Endothelial cell of umbilical vein (primary cell): ENCODE measurements around the gene NFYC. TPM values are rescaled to one million over a fixed set of nuclear protein-coding genes. Genes with fewer than 3 reads are reported as not detected.
A peak's percentile ranks its signal among the peaks of the same experiment; 100 is the strongest.

Source experiments
- BruUV-seq: library from RNA; stranded (reverse); fragments of 400-500 nt; replicated peaks from 2 replicates; lab custom pipeline; 2021; lab: Mats Ljungman, UMichigan
- CTCF ChIA-PET: fragments of 300-600, 350-600 bp; sonication (Branson Sonifier 250); formaldehyde crosslinking; loops from one replicate; lab custom pipeline; 2021; ENCODE audit warnings: antibody characterized with exemption, inconsistent platforms; lab: Charles Lee
- POLR2A ChIA-PET: fragments of 300-600, 350-600 bp; sonication (Branson Sonifier 250); formaldehyde crosslinking; loops from one replicate; lab custom pipeline; 2021; ENCODE audit warnings: antibody characterized with exemption, inconsistent platforms; lab: Charles Lee
- DNase-seq: peaks from one replicate; pipeline ENCODE4 v3.0.0-alpha.2; 2011; ENCODE audit warnings: low read depth, low spot score
- FAIRE-seq: peaks from 2 replicates; lab custom pipeline; 2011; peaks lifted over from hg19 to GRCh38; lab: Jason Lieb, UNC
- H2AFZ ChIP-seq: 2 replicates; pipeline ENCODE4 v1.6.0; 2012; ENCODE audit warnings: low read depth, low read length, control low read depth, inconsistent platforms
- H3K27ac ChIP-seq: 2 replicates; pipeline ENCODE4 v1.5.1; 2011; ENCODE audit warnings: low read depth, mild to moderate bottlenecking, control low read depth, low read length, moderate library complexity; ENCODE audit not compliant: insufficient read depth
- H3K27me3 ChIP-seq, 2 experiments: 2 replicates each; pipeline versions ENCODE4 v1.6.0 to v1.6.1; 2011; ENCODE audit warnings: low read length in 2 of 2, mixed read lengths in 1 of 2; ENCODE audit not compliant: control insufficient read depth in 2 of 2, insufficient read depth in 2 of 2
- H3K36me3 ChIP-seq, 2 experiments: 2 replicates in 1 of 2; 3 replicates in 1 of 2; pipeline ENCODE4 v1.5.1; 2011; ENCODE audit warnings: low read length in 2 of 2, mild to moderate bottlenecking in 1 of 2, moderate library complexity in 1 of 2; ENCODE audit not compliant: control insufficient read depth in 2 of 2, insufficient read depth in 2 of 2; ENCODE audit errors: extremely low read depth in 1 of 2
- H3K4me1 ChIP-seq: 3 replicates; pipeline ENCODE4 v1.5.1; 2011; ENCODE audit warnings: mild to moderate bottlenecking, low read length; ENCODE audit not compliant: control insufficient read depth, insufficient read depth; ENCODE audit errors: extremely low read depth
- H3K4me2 ChIP-seq: 2 replicates; pipeline ENCODE4 v1.6.1; 2011; ENCODE audit warnings: low read length, control low read depth, mixed read lengths; ENCODE audit not compliant: insufficient read depth
- H3K4me3 ChIP-seq, 3 experiments: fragments of 200-600 bp in 1 of 3; sonication (generic), shearing (Covaris generic) in 1 of 3; replicated peaks in 1 of 3; 2 replicates each; pipeline ENCODE4 v1.5.1; 2011 to 2016; ENCODE audit warnings: control low read depth in 3 of 3, low read length in 3 of 3, mild to moderate bottlenecking in 2 of 3, inconsistent platforms in 1 of 3, low read depth in 1 of 3, moderate library complexity in 1 of 3; ENCODE audit not compliant: insufficient read depth in 1 of 3
- H3K79me2 ChIP-seq: 2 replicates; pipeline ENCODE4 v1.6.0; 2012; ENCODE audit warnings: low read length, inconsistent platforms; ENCODE audit not compliant: control insufficient read depth, insufficient read depth
- H3K9ac ChIP-seq: replicated peaks from 2 replicates; pipeline ENCODE3; 2011; ENCODE audit warnings: low read length, control low read depth; ENCODE audit not compliant: insufficient read depth; ENCODE audit errors: extremely low read depth
- H3K9me1 ChIP-seq: replicated peaks from 3 replicates; pipeline ENCODE4 v1.6.0; 2011; ENCODE audit warnings: mild to moderate bottlenecking, low read length; ENCODE audit not compliant: control insufficient read depth, insufficient read depth; ENCODE audit errors: extremely low read depth
- H3K9me3 ChIP-seq: replicated peaks from 2 replicates; pipeline ENCODE4 v1.5.1; 2012; ENCODE audit warnings: low read length, inconsistent platforms; ENCODE audit not compliant: control insufficient read depth, insufficient read depth
- H4K20me1 ChIP-seq: replicated peaks from 2 replicates; pipeline ENCODE3; 2011; ENCODE audit warnings: mild to moderate bottlenecking, low read length; ENCODE audit not compliant: control insufficient read depth, insufficient read depth; ENCODE audit errors: extremely low read depth
- EZH2 ChIP-seq: IDR thresholded peaks from 2 replicates; pipeline ENCODE4 v1.6.1; 2012; ENCODE audit warnings: borderline replicate concordance, low read depth, mild to moderate bottlenecking, moderate library complexity, low read length, inconsistent platforms; ENCODE audit not compliant: severe bottlenecking
- FOS ChIP-seq: IDR thresholded peaks from 2 replicates; pipeline ENCODE4 v1.6.1; 2011; ENCODE audit warnings: mild to moderate bottlenecking, low read length, moderate library complexity, borderline replicate concordance; ENCODE audit not compliant: insufficient read depth
- GATA2 ChIP-seq: IDR thresholded peaks from 2 replicates; pipeline ENCODE4 v1.7.0; 2011; ENCODE audit warnings: low read depth, mild to moderate bottlenecking, moderate library complexity, mixed read lengths, low read length; ENCODE audit not compliant: insufficient read length, insufficient read depth
- JUN ChIP-seq: IDR thresholded peaks from 2 replicates; pipeline ENCODE4 v1.6.1; 2011; ENCODE audit warnings: borderline replicate concordance, low read depth; ENCODE audit not compliant: insufficient read length, insufficient read depth
- MYC ChIP-seq: IDR thresholded peaks from one replicate; pipeline ENCODE4 v1.6.1; 2011; ENCODE audit warnings: mild to moderate bottlenecking, low read depth, low read length
- POLR2A ChIP-seq: IDR thresholded peaks from 2 replicates; pipeline ENCODE4 v1.6.1; 2012; ENCODE audit warnings: low read depth, mild to moderate bottlenecking, control low read depth, low read length
- POLR2AphosphoS5 ChIP-seq: IDR thresholded peaks from 2 replicates; pipeline ENCODE4 v1.6.1; 2012; ENCODE audit warnings: low read depth, mild to moderate bottlenecking, control low read depth, low read length, moderate library complexity; ENCODE audit not compliant: insufficient read depth
- dilution Hi-C: fragments of 300-500 bp; cut with MboI; formaldehyde crosslinking; loops from one replicate; pipeline ENCODE4 v1.15.0; 2019; ENCODE audit warnings: low sequenced_read_pairs; ENCODE audit not compliant: extremely low pct_ligation_motif_present
- intact Hi-C: fragments of 100-400 bp; cut with micrococcal nuclease; formaldehyde crosslinking; loops from one replicate; pipeline ENCODE4 v1.10.0; 2022
- polyA plus RNA-seq, 4 experiments: library from polyadenylated mRNA; depleted of rRNA in 3 of 4; stranded (reverse) in 3 of 4; unstranded in 1 of 4; fragments of >200 nt; gene quantifications; 2 replicates each; pipeline versions ENCODE4 v1.2.1 to v1.2.3, GENCODE V29; 2011 to 2012; ENCODE audit warnings: missing spikeins in 1 of 4
- total RNA-seq: library from RNA; stranded (reverse); gene quantifications from 2 replicates; pipeline ENCODE4 v1.2.3, GENCODE V29; 2021
- TF ChIP-seq, protein P1 (sequence below): IDR thresholded peaks from 2 replicates; pipeline ENCODE4 v1.6.1; 2011; ENCODE audit not compliant: insufficient read depth, insufficient read length
- TF ChIP-seq, protein P2 (sequence below), 2 donors: IDR thresholded peaks; 1 replicate in 1 of 2; 2 replicates in 1 of 2; pipeline ENCODE4 v1.5.1; 2011; ENCODE audit warnings: low read length in 2 of 2, mild to moderate bottlenecking in 2 of 2, moderate library complexity in 2 of 2, control low read depth in 1 of 2, inconsistent platforms in 1 of 2, low read depth in 1 of 2; ENCODE audit not compliant: insufficient read depth in 1 of 2; ENCODE audit errors: extremely low read depth in 1 of 2

The NFYC gene
- total and polyA plus RNA-seq, 2 donors (not counting 3 experiments of a cell fraction or from before 2014, with no cell fraction given) = 51.1 to 81.7 TPM

GRCh38 chr1:40664791-40665190 is 26.7 kb upstream of the NFYC start:
- ChIA-PET CTCF (interaction anchor here (0.6 to 6.3 kb wide), 9 partner anchors 8 to 156 kb away, joined by 3 to 27 read pairs (median 4); partner anchors contain the start of genes NFYC and ZNF684), POLR2A (no interaction called here)
- FAIRE-seq = no peak
- Histone ChIP-seq H3K9me3 (no peaks in the 10 kb centered on the region), H3K27me3 (peaks cover 9 to 29% of the 10 kb centered on the region in 2 experiments), H3K27ac (no peak overlapping the region), H2AFZ (no peak overlapping the region), H3K36me3 (no peaks in the 10 kb centered on the region), H3K4me3 (no peak overlapping the region), H3K4me2 (no peak overlapping the region), H3K4me1 (no peaks in the 10 kb centered on the region), H3K9me1 (no peaks in the 10 kb centered on the region), H3K9ac (no peak overlapping the region), H3K79me2 (no peaks in the 10 kb centered on the region), H4K20me1 (no peaks in the 10 kb centered on the region)
- no peak for DNase-seq
- dilution Hi-C loops (no loop called here), intact Hi-C loops (loop anchor here (1.0 to 5.0 kb wide), 2 partner anchors 132 to 183 kb away; no protein-coding TSS in a partner anchor)
- BruUV-seq = no TSS peak
- peak; percentile 40 for TF ChIP-seq EZH2
- no peak for TF ChIP-seq FOS

GRCh38 chr1:40665335-40666171 is 26.0 kb upstream of the NFYC start, which contains the start of gene RIMS3:
Gene RIMS3 (minus strand): TSS chr1:40665682. CDS start chr1:40641925, 23,757 bp downstream.
- TF ChIP-seq POLR2A = no peak
- TF ChIP-seq, protein P1, sequence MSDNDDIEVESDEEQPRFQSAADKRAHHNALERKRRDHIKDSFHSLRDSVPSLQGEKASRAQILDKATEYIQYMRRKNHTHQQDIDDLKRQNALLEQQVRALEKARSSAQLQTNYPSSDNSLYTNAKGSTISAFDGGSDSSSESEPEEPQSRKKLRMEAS = no peak
- TF ChIP-seq MYC = no peak
- no peak for TF ChIP-seq EZH2
- TF ChIP-seq, protein P2, sequence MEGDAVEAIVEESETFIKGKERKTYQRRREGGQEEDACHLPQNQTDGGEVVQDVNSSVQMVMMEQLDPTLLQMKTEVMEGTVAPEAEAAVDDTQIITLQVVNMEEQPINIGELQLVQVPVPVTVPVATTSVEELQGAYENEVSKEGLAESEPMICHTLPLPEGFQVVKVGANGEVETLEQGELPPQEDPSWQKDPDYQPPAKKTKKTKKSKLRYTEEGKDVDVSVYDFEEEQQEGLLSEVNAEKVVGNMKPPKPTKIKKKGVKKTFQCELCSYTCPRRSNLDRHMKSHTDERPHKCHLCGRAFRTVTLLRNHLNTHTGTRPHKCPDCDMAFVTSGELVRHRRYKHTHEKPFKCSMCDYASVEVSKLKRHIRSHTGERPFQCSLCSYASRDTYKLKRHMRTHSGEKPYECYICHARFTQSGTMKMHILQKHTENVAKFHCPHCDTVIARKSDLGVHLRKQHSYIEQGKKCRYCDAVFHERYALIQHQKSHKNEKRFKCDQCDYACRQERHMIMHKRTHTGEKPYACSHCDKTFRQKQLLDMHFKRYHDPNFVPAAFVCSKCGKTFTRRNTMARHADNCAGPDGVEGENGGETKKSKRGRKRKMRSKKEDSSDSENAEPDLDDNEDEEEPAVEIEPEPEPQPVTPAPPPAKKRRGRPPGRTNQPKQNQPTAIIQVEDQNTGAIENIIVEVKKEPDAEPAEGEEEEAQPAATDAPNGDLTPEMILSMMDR (IDR thresholded peaks at IDR 0.05; ENCODE audit: extremely low read depth in 1 of 2, insufficient read depth in 1 of 2, low read depth in 1 of 2, low read length in 2 of 2) = no peak
- TF ChIP-seq JUN = no peak
- TF ChIP-seq POLR2AphosphoS5 = no peak
- TF ChIP-seq FOS = no peak
- no peak for TF ChIP-seq GATA2
- intact Hi-C loops (loop anchor here (1.0 to 5.0 kb wide), 2 partner anchors 133 to 182 kb away; no protein-coding TSS in a partner anchor), dilution Hi-C loops (no loop called here)
- Histone ChIP-seq H3K9me1 (no peaks in the 10 kb centered on the region), H3K4me2 (peak within 1 kb of the TSS; percentile 5), H3K4me1 (no peaks in the 10 kb centered on the region), H3K27ac (no peak within 1 kb of the TSS), H3K79me2 (no peaks in the 10 kb centered on the region), H2AFZ (peak within 1 kb of the TSS; percentile 80), H3K9ac (no peak within 1 kb of the TSS), H3K9me3 (no peaks in the 10 kb centered on the region), H3K36me3 (no peaks in the 10 kb centered on the region), H3K27me3 (peaks cover 9 to 24% of the 10 kb centered on the region in 2 experiments), H3K4me3 (peak within 1 kb of the TSS in 2 of 3 experiments; percentile 19 to 35), H4K20me1 (no peaks in the 10 kb centered on the region)
- peak; percentile 72 for FAIRE-seq
- ChIA-PET POLR2A (no interaction called here), CTCF (interaction anchor here (0.6 to 6.3 kb wide), 9 partner anchors 9 to 287 kb away, joined by 3 to 27 read pairs (median 4); partner anchors contain the start of genes NFYC and ZNF684)
- BruUV-seq = no TSS peak
- peak; percentile 53 for DNase-seq
